HPDE6-E6E7 (cell line): ENCODE data around the gene CYP4F22.
"Not testable (repeated sequence)": the region's sequence is repeated elsewhere in the genome, so short reads cannot be mapped to it uniquely, and the experiment has no call there.

ENCODE experiments used
- DNase-seq: peaks from one replicate; pipeline ENCODE4 v3.0.0; 2011; ENCODE audit warnings: missing footprints; ENCODE audit errors: extremely low spot score

Gene CYP4F22

DNA sequence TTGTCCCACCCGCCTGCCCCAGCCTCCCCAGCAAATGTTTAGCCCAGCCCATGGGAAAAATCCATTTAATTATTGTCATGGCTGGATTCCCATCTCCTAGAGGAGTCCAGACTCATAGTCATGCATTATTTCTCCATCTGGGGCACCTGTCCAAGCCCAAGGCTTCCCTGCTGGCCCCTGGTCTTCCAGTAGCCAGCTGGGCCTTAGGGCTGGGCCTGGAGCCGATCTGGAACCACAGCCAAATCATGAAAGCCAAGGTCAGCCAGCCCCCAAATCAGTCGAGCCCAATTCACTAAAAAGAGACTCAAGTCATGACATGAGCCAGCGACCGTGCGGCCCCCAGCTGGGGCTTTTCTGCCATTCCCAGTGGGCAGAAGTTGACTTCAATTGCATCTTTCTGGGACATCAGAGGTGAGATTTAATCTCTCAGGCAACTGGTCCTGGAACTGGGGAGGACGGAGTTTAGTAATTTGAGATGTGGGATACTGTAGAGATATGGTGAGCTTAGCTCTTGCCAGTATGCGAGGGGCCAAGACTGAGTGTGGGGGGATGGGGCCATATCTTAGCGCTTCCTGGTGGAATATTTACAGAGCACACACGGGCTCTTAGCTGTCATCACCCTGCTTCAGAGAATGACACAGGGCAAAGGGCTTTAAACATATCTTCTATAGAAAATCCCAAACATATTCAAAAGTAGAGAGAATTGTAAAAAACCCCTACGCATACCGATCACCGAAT, 19.7 kb upstream of the CYP4F22 start:
- no peak for DNase-seq

- no peak for DNase-seq
Observed at GRCh38 chr19:15495151-15495550, 13.2 kb upstream of the CYP4F22 start.

- no peak for DNase-seq
Observed at GRCh38 chr19:15498156-15498858, 10.0 kb upstream of the CYP4F22 start.

- no peak for DNase-seq
Observed at GRCh38 chr19:15498910-15499309, 9.4 kb upstream of the CYP4F22 start.

GRCh38 chr19:15501596-15501995, 6.7 kb upstream of the CYP4F22 start:
- DNase-seq: no peak

- no peak for DNase-seq
Observed at GRCh38 chr19:15502264-15502663, 6.1 kb upstream of the CYP4F22 start.

GRCh38 chr19:15506074-15506571, 2.2 kb upstream of the CYP4F22 start:
- DNase-seq: no peak

- no peak for DNase-seq
Observed at GRCh38 chr19:15507068-15508034, 974 bp upstream of the CYP4F22 start.

GRCh38 chr19:15511671-15512424, 3.5 kb downstream of the CYP4F22 start:
- DNase-seq: no peak

DNA sequence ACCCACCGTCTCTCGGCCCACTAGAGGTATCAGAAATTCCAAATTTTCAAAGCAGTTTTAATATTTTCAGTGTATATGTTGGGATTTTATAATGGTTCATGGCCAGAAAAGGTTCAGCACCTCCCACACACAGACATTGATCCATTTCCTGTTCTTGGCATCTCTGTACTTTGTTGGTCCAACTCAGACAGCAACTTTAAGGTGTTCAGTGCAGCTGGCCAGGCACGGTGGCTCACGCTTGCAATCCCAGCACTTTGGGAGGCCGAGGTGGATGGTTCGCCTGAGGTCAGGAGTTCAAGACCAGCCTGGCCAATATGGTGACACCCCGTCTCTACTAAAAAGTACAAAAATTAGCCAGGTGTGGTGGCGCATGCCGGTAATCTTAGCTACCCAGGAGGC, 6.9 kb downstream of the CYP4F22 start:
- not testable (repeated sequence) for DNase-seq

DNA sequence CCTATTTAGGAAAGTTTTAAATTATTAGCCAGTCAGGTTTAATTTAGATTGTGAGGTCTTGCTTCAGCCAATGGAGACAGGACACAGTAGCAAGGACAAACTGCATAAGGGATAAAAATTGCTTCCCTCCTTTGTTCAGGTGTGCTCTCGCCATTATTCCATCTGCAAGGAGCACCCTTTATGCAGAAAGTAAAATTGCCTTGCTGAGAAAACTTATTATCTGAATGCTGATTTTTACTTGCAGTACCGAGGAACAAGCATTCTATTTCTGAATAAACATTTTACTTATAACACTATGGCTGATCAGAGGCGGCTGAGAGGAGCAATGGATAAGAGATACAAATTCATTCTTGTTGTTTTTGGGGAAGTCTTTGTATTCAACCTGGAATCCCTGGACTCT, 8.0 kb downstream of the CYP4F22 start:
- no peak for DNase-seq

- no peak for DNase-seq
Observed at GRCh38 chr19:15517778-15518177, 9.5 kb downstream of the CYP4F22 start.

DNA sequence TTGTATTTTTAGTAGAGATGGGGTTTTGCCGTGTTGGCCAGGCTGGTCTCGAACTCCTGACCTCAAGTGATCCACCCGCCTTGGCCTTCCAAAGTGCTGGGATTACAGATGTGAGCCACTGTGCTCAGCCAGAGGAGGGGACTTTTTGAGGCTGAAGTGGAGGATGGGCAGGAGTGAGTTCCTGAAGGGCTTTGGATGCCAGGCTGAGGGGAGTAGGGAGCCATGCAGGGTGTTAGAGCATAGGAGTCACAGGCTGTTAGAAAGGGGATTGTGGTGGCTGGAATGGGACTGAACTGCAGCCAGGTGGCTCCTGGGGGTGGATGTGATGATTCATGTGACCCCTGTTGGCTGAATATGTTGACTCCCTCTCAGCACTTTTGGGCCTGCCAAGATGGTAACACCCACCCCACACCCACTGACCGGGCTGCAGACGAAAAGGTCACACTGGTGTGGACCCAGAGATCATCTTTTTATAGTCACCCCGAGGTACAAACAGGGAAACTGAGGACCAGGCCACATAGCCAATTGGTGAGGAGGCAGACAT, 11.2 kb downstream of the CYP4F22 start:
- no peak for DNase-seq

- DNase-seq: no peak
Observed at GRCh38 chr19:15524781-15525180, 16.5 kb downstream of the CYP4F22 start.

DNA sequence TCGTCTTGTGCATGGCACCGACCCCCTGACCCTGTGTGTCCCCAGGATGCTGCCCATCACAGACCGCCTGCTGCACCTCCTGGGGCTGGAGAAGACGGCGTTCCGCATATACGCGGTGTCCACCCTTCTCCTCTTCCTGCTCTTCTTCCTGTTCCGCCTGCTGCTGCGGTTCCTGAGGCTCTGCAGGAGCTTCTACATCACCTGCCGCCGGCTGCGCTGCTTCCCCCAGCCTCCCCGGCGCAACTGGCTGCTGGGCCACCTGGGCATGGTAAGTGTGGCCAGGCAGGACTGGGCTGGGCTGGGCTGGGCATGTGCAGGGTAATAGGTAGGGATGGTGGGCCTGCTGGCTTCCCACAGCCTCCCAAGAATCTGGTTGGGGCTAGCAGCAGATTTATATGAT, 17.0 kb downstream of the CYP4F22 start:
- no peak for DNase-seq

DNA sequence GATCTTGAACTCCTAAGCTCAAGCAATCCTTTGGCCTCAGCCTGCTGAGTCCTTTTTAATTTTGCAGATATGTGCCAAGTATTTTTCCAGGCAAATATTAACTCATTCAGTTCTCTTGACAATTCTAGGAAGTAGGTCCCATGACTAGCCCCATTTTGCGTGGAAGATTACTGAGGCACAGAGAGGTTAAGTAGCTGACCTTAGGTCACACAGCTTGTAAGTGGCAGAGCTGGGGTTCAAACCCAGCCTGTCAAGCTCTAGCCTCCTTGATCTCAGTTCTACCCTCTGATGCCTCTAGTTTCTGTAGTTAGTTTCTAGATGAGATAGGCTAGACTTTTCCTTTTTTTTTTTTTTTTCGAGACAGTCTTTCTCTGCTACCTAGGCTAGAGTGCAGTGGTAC, 18.1 kb downstream of the CYP4F22 start:
- no peak for DNase-seq

DNA sequence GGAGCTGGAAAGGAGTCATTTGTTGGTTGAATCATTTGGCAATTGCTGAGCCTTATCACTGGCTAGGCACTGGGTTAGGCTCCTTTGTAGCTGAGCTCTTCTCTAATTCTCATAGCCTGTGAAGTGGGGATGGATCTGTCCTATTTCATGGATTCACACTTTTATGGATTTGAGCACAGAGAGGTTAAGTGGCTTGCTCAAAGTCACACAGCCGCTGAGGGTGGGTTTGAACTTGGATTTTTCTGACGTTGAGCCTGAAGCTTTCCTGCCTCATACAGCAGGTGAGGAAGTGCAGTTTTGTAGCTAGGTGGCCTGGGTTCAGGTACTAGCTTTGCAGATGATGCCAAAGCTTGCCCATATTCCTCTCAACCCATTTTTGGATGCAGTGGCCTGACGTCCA, 19.4 kb downstream of the CYP4F22 start:
- no peak for DNase-seq

GRCh38 chr19:15529774-15530372, 21.5 kb downstream of the CYP4F22 start:
- no peak for DNase-seq

DNA sequence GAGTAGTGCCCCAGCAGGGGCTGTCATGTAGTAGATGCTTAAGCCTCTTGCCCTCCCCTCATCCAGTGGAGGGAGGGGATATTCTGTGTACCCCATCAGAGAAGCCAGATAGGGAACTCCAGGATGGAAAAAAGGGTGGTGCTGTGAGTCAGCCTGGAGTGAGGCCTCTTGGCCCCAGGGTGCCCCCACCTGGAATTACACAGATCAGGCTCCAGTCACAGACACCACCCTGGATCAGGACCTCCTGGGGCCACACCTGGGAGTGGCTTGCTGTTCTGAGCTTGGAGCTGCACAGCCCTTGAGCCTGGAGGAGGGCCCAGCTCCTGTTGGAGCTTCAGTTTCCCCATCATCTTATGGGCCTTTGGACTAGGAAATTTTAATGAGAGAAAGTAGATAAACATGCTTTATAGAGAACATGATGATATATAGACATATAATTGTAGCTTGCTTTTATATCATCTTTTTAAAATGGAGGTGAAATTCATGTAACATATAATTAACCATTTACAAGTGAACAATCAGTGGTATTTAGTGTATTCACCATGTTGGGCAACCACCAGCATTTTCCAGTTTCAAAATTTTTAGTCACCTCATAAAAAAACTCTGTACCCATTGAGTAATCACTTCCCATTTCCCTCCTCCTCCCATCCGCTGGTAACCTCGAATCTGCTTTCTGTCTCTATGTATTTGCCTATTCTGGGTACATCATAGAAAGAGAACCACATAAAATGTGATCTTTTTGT, 24.6 kb downstream of the CYP4F22 start:
- no peak for DNase-seq

DNA sequence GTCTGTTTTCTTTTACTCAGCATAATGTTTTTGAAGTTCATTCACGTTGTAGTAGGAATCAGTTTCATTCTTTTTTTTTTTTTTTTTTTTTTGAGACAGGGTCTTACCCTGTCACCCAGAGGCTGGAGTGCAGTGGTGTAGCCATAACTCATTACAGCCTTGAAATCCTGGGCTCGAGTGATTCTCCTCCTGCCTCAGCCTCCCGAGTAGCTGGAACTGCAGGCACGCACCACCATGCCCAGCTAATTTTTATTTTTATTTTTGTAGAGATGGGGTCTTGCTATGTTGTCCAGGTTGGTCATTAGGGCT, 25.2 kb downstream of the CYP4F22 start:
- DNase-seq: not testable (repeated sequence)
